Skin of body (tissue), 2 donors: ENCODE results near the gene ARHGAP27. TPM values are rescaled to one million over a fixed set of nuclear protein-coding genes. Genes with fewer than 3 reads are reported as not detected.
"Not testable (repeated sequence)": the region's sequence is repeated elsewhere in the genome, so short reads cannot be mapped to it uniquely, and the experiment has no call there.

Experiments
- DNase-seq: peaks from one replicate; lab custom pipeline; 2025; lab: John Stamatoyannopoulos, UW
- total RNA-seq: library from RNA; depleted of rRNA; stranded (reverse); fragments of >200 nt; gene quantifications from one replicate; pipeline ENCODE4 v1.2.3, GENCODE V29; 2014

ARHGAP27 gene
- total RNA-seq, result 13.9 TPM

GRCh38 chr17:45432405-45433158 lies at the start of gene ARHGAP27:
ARHGAP27 (minus strand) TSS chr17:45432870; CDS start chr17:45430279, 2,591 bp downstream.
- DNase-seq, result no peak

- not testable (repeated sequence) for DNase-seq
These were observed 49.6 kb upstream of the ARHGAP27 start for GRCh38 chr17:45482317-45482716.

- DNase-seq, result not testable (repeated sequence)
These were observed 42.8 kb upstream of the ARHGAP27 start for GRCh38 chr17:45475436-45475835.

- DNase-seq, result not testable (repeated sequence)
These were observed 39.6 kb upstream of the ARHGAP27 start for GRCh38 chr17:45472249-45472648.

- not testable (repeated sequence) for DNase-seq
These were observed 36.5 kb upstream of the ARHGAP27 start for GRCh38 chr17:45469204-45469563.

- DNase-seq, result not testable (repeated sequence)
These were observed 35.9 kb upstream of the ARHGAP27 start for GRCh38 chr17:45468293-45469203.

- DNase-seq, result not testable (repeated sequence)
These were observed 29.1 kb upstream of the ARHGAP27 start for GRCh38 chr17:45461524-45462327.

GRCh38 chr17:45460422-45460821 lies 27.8 kb upstream of the ARHGAP27 start:
- not testable (repeated sequence) for DNase-seq

GRCh38 chr17:45454341-45454740 lies 21.7 kb upstream of the ARHGAP27 start:
- DNase-seq, result not testable (repeated sequence)

GRCh38 chr17:45453731-45454130 lies 21.1 kb upstream of the ARHGAP27 start:
- DNase-seq, result not testable (repeated sequence)

GRCh38 chr17:45453225-45453534 lies 20.5 kb upstream of the ARHGAP27 start:
- DNase-seq, result not testable (repeated sequence)

GRCh38 chr17:45452329-45453224 lies 19.9 kb upstream of the ARHGAP27 start:
- not testable (repeated sequence) for DNase-seq

GRCh38 chr17:45451660-45452059 lies 19.0 kb upstream of the ARHGAP27 start:
- not testable (repeated sequence) for DNase-seq

GRCh38 chr17:45451131-45451530 lies 18.5 kb upstream of the ARHGAP27 start:
- DNase-seq, result no peak

- DNase-seq, result not testable (repeated sequence)
These were observed 17.1 kb upstream of the ARHGAP27 start for GRCh38 chr17:45449708-45450329.

- DNase-seq, result not testable (repeated sequence)
These were observed 16.6 kb upstream of the ARHGAP27 start for GRCh38 chr17:45449260-45449659.

- not testable (repeated sequence) for DNase-seq
These were observed 15.8 kb upstream of the ARHGAP27 start for GRCh38 chr17:45448483-45448882.

- DNase-seq, result not testable (repeated sequence)
These were observed 15.4 kb upstream of the ARHGAP27 start for GRCh38 chr17:45448066-45448465.

GRCh38 chr17:45447650-45448049 lies 15.0 kb upstream of the ARHGAP27 start:
- DNase-seq, result not testable (repeated sequence)
